Vagina (tissue), 2 donors: ENCODE results near the gene MEOX1. TPM values are rescaled to one million over a fixed set of nuclear protein-coding genes. Genes with fewer than 3 reads are reported as not detected.
A peak's percentile ranks its signal among the peaks of the same experiment; 100 is the strongest.

Source experiments
- DNase-seq, 2 donors: peaks; one replicate each; pipeline ENCODE4 v3.0.0-alpha.2; 2017; ENCODE audit errors: extremely low spot score in 2 of 2
- H3K27ac ChIP-seq: fragments of 200-600 bp; sonication (generic); one replicate; pipeline ENCODE4 v1.5.1; 2019
- H3K27me3 ChIP-seq: fragments of 200-600 bp; sonication (generic); one replicate; pipeline ENCODE4 v1.5.1; 2019
- H3K36me3 ChIP-seq, 2 donors: fragments of 200-600 bp; sonication (generic); one replicate each; pipeline ENCODE4 v1.5.1; 2017 to 2019
- H3K4me1 ChIP-seq: fragments of 200-600 bp; sonication (generic); one replicate; pipeline ENCODE4 v1.5.1; 2019
- H3K4me3 ChIP-seq, 2 donors: fragments of 200-600 bp; sonication (generic); 1 replicate in 1 of 2; 2 replicates in 1 of 2; pipeline ENCODE4 v1.5.1; 2016 to 2019
- H3K9me3 ChIP-seq: fragments of 200-600 bp; sonication (generic); one replicate; pipeline ENCODE4 v1.5.1; 2019
- POLR2A ChIP-seq, 2 donors: fragments of 450-650 bp; IDR thresholded peaks; one replicate each; pipeline ENCODE4 v1.6.1; 2017; ENCODE audit warnings: antibody characterized with exemption in 2 of 2, mild to moderate bottlenecking in 2 of 2, moderate library complexity in 2 of 2
- POLR2AphosphoS5 ChIP-seq, 2 donors: sonication (generic); formaldehyde crosslinking; IDR thresholded peaks; one replicate each; pipeline ENCODE4 v1.9.0; 2017; ENCODE audit warnings: antibody characterized with exemption in 2 of 2, mild to moderate bottlenecking in 2 of 2, low read depth in 1 of 2; ENCODE audit not compliant: insufficient read depth in 1 of 2
- intact Hi-C: fragments of 100-400 bp; cut with DNase I; formaldehyde crosslinking; loops from one replicate; pipeline ENCODE4 v1.15.1; 2023
- total RNA-seq: library from RNA; depleted of rRNA; stranded (reverse); fragments of >200 nt; gene quantifications from one replicate; pipeline ENCODE4 v1.2.3, GENCODE V29; 2016
- TF ChIP-seq, protein P1 (sequence below), 3 experiments: fragments of 450-650 bp in 2 of 3; fragments of 200-600 bp in 1 of 3; sonication (generic) in 1 of 3; IDR thresholded peaks; one replicate each; pipeline ENCODE4 v1.5.1; 2017 to 2019; ENCODE audit warnings: antibody characterized with exemption in 3 of 3, mild to moderate bottlenecking in 2 of 3, moderate library complexity in 2 of 3

Gene MEOX1
- total RNA-seq, 1 donor from 2014 or later: 4.7 TPM

DNA sequence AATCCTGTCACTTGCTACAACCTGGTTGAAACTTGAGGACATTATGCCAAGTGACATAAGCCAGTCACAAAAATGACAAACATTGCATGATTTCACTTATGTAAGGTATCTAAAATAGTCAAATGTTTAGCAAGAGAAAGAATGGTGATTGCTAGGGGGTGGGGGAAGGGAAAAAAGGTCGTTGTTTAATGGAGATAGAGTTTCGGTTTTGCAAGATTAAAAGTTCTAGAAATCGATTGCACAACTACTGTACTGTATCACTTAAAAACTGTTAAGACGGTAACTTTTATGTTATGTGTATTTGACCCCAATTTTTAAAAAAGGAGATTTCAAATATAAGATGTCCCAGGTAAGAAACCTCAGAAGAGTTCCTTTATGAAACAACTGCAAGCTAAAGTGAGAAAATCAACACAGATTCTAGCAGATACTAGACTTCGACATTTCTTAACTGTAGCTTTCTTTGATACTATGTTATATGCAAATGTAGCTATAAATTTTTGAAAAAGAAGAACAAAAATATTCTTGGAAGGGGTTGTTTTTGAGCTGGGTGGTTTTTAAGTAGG, 5.9 kb downstream of the MEOX1 start:
- TF ChIP-seq POLR2A (IDR thresholded peaks at IDR 0.05) (no peak), POLR2AphosphoS5 (IDR thresholded peaks at IDR 0.05; ENCODE audit: insufficient read depth in 1 of 2, low read depth in 1 of 2) (no peak)
- TF ChIP-seq, protein P1, sequence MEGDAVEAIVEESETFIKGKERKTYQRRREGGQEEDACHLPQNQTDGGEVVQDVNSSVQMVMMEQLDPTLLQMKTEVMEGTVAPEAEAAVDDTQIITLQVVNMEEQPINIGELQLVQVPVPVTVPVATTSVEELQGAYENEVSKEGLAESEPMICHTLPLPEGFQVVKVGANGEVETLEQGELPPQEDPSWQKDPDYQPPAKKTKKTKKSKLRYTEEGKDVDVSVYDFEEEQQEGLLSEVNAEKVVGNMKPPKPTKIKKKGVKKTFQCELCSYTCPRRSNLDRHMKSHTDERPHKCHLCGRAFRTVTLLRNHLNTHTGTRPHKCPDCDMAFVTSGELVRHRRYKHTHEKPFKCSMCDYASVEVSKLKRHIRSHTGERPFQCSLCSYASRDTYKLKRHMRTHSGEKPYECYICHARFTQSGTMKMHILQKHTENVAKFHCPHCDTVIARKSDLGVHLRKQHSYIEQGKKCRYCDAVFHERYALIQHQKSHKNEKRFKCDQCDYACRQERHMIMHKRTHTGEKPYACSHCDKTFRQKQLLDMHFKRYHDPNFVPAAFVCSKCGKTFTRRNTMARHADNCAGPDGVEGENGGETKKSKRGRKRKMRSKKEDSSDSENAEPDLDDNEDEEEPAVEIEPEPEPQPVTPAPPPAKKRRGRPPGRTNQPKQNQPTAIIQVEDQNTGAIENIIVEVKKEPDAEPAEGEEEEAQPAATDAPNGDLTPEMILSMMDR (IDR thresholded peaks at IDR 0.05): no peak
- Histone ChIP-seq H3K9me3 (no peaks in the 10 kb centered on the region), H3K27ac (peak overlapping the region; percentile 30), H3K36me3 (no peaks in the 10 kb centered on the region), H3K27me3 (no peaks in the 10 kb centered on the region), H3K4me1 (peaks cover 26% of the 10 kb centered on the region), H3K4me3 (no peak overlapping the region)
- intact Hi-C loops: no loop called here
- DNase-seq: no peak

DNA sequence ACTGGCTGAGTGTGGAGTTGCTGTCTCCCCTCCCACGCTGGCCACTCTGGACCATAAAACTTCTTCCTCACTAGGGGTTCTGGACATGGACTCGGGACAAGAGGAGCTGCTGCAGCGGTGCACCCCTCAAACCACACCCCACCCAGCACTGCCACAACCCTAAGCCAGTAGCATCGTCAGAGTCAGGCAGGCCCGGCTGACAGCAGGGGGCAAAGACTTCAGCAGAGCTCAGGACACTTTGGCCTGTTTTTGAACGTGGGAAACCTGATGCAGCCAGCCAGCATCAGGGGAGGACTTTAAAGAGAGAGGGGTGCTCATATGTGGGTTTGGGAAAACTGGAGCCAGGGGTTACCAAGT, 9.6 kb downstream of the MEOX1 start:
- H3K36me3 ChIP-seq: no peaks in the 10 kb centered on the region
- no peaks in the 10 kb centered on the region for H3K27me3 ChIP-seq
- TF ChIP-seq, protein P1 (IDR thresholded peaks at IDR 0.05): no peak
- TF ChIP-seq POLR2A (IDR thresholded peaks at IDR 0.05): no peak
- no peak for TF ChIP-seq POLR2AphosphoS5 (IDR thresholded peaks at IDR 0.05; ENCODE audit: insufficient read depth in 1 of 2, low read depth in 1 of 2)
- no peak for DNase-seq
- H3K27ac ChIP-seq: no peak overlapping the region
- intact Hi-C loops: no loop called here
- no peaks in the 10 kb centered on the region for H3K9me3 ChIP-seq
- H3K4me1 ChIP-seq: peaks cover 11% of the 10 kb centered on the region
- no peak overlapping the region for H3K4me3 ChIP-seq

GRCh38 chr17:43650471-43650870, 11.3 kb downstream of the MEOX1 start:
- TF ChIP-seq POLR2AphosphoS5 (IDR thresholded peaks at IDR 0.05; ENCODE audit: insufficient read depth in 1 of 2, low read depth in 1 of 2) (no peak), POLR2A (IDR thresholded peaks at IDR 0.05) (no peak)
- TF ChIP-seq, protein P1 (IDR thresholded peaks at IDR 0.05): no peak
- peaks cover 17% of the 10 kb centered on the region for H3K4me1 ChIP-seq
- no peaks in the 10 kb centered on the region for H3K27me3 ChIP-seq
- intact Hi-C loops: no loop called here
- H3K27ac ChIP-seq: no peak overlapping the region
- H3K4me3 ChIP-seq: no peak overlapping the region
- H3K36me3 ChIP-seq: no peaks in the 10 kb centered on the region
- no peak for DNase-seq
- no peaks in the 10 kb centered on the region for H3K9me3 ChIP-seq

- H3K9me3 ChIP-seq: no peaks in the 10 kb centered on the region
- peaks cover 19% of the 10 kb centered on the region for H3K4me1 ChIP-seq
- no peak overlapping the region for H3K4me3 ChIP-seq
- H3K27ac ChIP-seq: no peak overlapping the region
- TF ChIP-seq POLR2A (IDR thresholded peaks at IDR 0.05): no peak
- intact Hi-C loops: no loop called here
- H3K27me3 ChIP-seq: no peaks in the 10 kb centered on the region
- DNase-seq: no peak
- no peaks in the 10 kb centered on the region for H3K36me3 ChIP-seq
Observed at GRCh38 chr17:43648916-43649315, 12.8 kb downstream of the MEOX1 start.

GRCh38 chr17:43645765-43646481, 15.8 kb downstream of the MEOX1 start:
- Histone ChIP-seq H3K27me3 (no peaks in the 10 kb centered on the region), H3K9me3 (no peaks in the 10 kb centered on the region), H3K4me3 (peak overlapping the region; percentile 50 to 74), H3K4me1 (peaks cover 19% of the 10 kb centered on the region), H3K27ac (peak overlapping the region; percentile 90), H3K36me3 (no peaks in the 10 kb centered on the region)
- TF ChIP-seq POLR2A (IDR thresholded peaks at IDR 0.05) (no peak), POLR2AphosphoS5 (IDR thresholded peaks at IDR 0.05; ENCODE audit: insufficient read depth in 1 of 2, low read depth in 1 of 2) (peak in 1 of 2 donors; percentile 24)
- TF ChIP-seq, protein P1 (IDR thresholded peaks at IDR 0.05): no peak
- no peak for DNase-seq
- intact Hi-C loops: no loop called here
